GM19324 (cell line): ENCODE results near the gene EIF3A.
"Not testable (repeated sequence)": the region's sequence is repeated elsewhere in the genome, so short reads cannot be mapped to it uniquely, and the experiment has no call there.

Experiments used
- ATAC-seq: cut with Tn5 transposase; IDR thresholded peaks from one replicate; pipeline ENCODE4 v1.9.1; 2021; ENCODE audit warnings: mild to moderate bottlenecking, moderate library complexity; ENCODE audit not compliant: unreplicated experiment, low FRiP score

The EIF3A gene

GRCh38 chr10:119080521-119081259 lies at the start of gene EIF3A:
Gene EIF3A (minus strand): TSS chr10:119080817. CDS start chr10:119080676, 141 bp downstream.
- peak; percentile 93 for ATAC-seq

- no peak for ATAC-seq
These were observed 49.1 kb upstream of the EIF3A start for GRCh38 chr10:119129721-119130120.

GRCh38 chr10:119125942-119126341 lies 45.3 kb upstream of the EIF3A start:
- no peak for ATAC-seq

GRCh38 chr10:119120875-119121274 lies 40.3 kb upstream of the EIF3A start:
- ATAC-seq = no peak

- ATAC-seq = peak; percentile 91
These were observed 39.8 kb upstream of the EIF3A start for GRCh38 chr10:119120413-119120867.

GRCh38 chr10:119119400-119119799 lies 38.8 kb upstream of the EIF3A start:
- ATAC-seq = no peak

- ATAC-seq = no peak
These were observed 37.6 kb upstream of the EIF3A start for GRCh38 chr10:119118231-119118630.

GRCh38 chr10:119116326-119116951 lies 35.8 kb upstream of the EIF3A start:
- no peak for ATAC-seq

- no peak for ATAC-seq
These were observed 35.3 kb upstream of the EIF3A start for GRCh38 chr10:119115926-119116325.

- no peak for ATAC-seq
These were observed 33.4 kb upstream of the EIF3A start for GRCh38 chr10:119113751-119114732.

GRCh38 chr10:119112056-119112455 lies 31.4 kb upstream of the EIF3A start:
- no peak for ATAC-seq

GRCh38 chr10:119107771-119108170 lies 27.2 kb upstream of the EIF3A start:
- not testable (repeated sequence) for ATAC-seq

- not testable (repeated sequence) for ATAC-seq
These were observed 26.5 kb upstream of the EIF3A start for GRCh38 chr10:119107106-119107505.

GRCh38 chr10:119105899-119106298 lies 25.3 kb upstream of the EIF3A start:
- not testable (repeated sequence) for ATAC-seq

- no peak for ATAC-seq
These were observed 24.5 kb upstream of the EIF3A start for GRCh38 chr10:119105155-119105554.

- ATAC-seq = no peak
These were observed 24.0 kb upstream of the EIF3A start for GRCh38 chr10:119104654-119105015.

- peak; percentile 90 for ATAC-seq
These were observed 23.5 kb upstream of the EIF3A start, which contains the start of gene DENND10 for GRCh38 chr10:119103903-119104653. Gene DENND10 (plus strand): TSS chr10:119104113. CDS start chr10:119104143, 30 bp downstream.

GRCh38 chr10:119103241-119103902 lies 22.8 kb upstream of the EIF3A start:
- ATAC-seq = no peak

- no peak for ATAC-seq
These were observed 20.9 kb upstream of the EIF3A start for GRCh38 chr10:119101366-119102098.
